MM.1S (cell line): ENCODE measurements around the gene PLEKHH1.

Experiments
- DNase-seq: peaks from one replicate; pipeline ENCODE4 v3.0.0-alpha.2; 2015
- H2AFZ ChIP-seq: fragments of 300-600 bp; sonication (generic); 2 replicates; pipeline ENCODE4 v1.6.0; 2016; ENCODE audit warnings: antibody characterized with exemption, low read length
- H3F3A ChIP-seq: fragments of 300-600 bp; sonication (generic); 2 replicates; pipeline ENCODE4 v1.6.1; 2016; ENCODE audit warnings: mild to moderate bottlenecking, antibody characterized with exemption, low read length, moderate library complexity, mixed read lengths; ENCODE audit not compliant: insufficient read depth
- H3K27ac ChIP-seq: fragments of 300-600 bp; sonication (generic); 2 replicates; pipeline ENCODE4 v1.5.1; 2016; ENCODE audit warnings: mild to moderate bottlenecking, low read length
- H3K27me3 ChIP-seq: fragments of 300-600 bp; sonication (generic); replicated peaks from 2 replicates; pipeline ENCODE4 v1.6.0; 2016; ENCODE audit warnings: low read length; ENCODE audit not compliant: insufficient read depth
- H3K36me3 ChIP-seq: fragments of 300-600 bp; sonication (generic); replicated peaks from 2 replicates; pipeline ENCODE4 v1.6.1; 2016; ENCODE audit warnings: mild to moderate bottlenecking, low read length, mixed read lengths; ENCODE audit not compliant: insufficient read depth
- H3K4me1 ChIP-seq: fragments of 300-600 bp; sonication (generic); 2 replicates; pipeline ENCODE4 v1.6.1; 2016; ENCODE audit warnings: low read length, mixed read lengths
- H3K4me2 ChIP-seq: fragments of 300-600 bp; sonication (generic); 2 replicates; pipeline ENCODE4 v1.6.0; 2016; ENCODE audit warnings: low read depth, low read length
- H3K4me3 ChIP-seq: fragments of 300-600 bp; sonication (generic); 2 replicates; pipeline ENCODE4 v1.5.1; 2016; ENCODE audit warnings: low read length, mixed read lengths
- H3K79me2 ChIP-seq: fragments of 300-600 bp; sonication (generic); 2 replicates; pipeline ENCODE4 v1.6.1; 2016; ENCODE audit warnings: mixed run types, low read length, mixed read lengths
- H3K9ac ChIP-seq: fragments of 300-600 bp; sonication (generic); 2 replicates; pipeline ENCODE4 v1.6.1; 2016; ENCODE audit warnings: low read length, mixed read lengths
- H3K9me2 ChIP-seq: fragments of 300-600 bp; sonication (generic); replicated peaks from 2 replicates; pipeline ENCODE4 v1.6.1; 2016; ENCODE audit warnings: mild to moderate bottlenecking, low read length, mixed read lengths; ENCODE audit not compliant: insufficient read depth
- H3K9me3 ChIP-seq: fragments of 300-600 bp; sonication (generic); replicated peaks from 2 replicates; pipeline ENCODE4 v1.6.1; 2016; ENCODE audit warnings: mild to moderate bottlenecking, low read length, mixed read lengths; ENCODE audit not compliant: insufficient read depth
- H4K20me1 ChIP-seq: fragments of 300-600 bp; sonication (generic); 2 replicates; pipeline ENCODE4 v1.6.1; 2016; ENCODE audit warnings: mild to moderate bottlenecking, low read length, moderate library complexity, mixed read lengths; ENCODE audit not compliant: insufficient read depth
- CTCF ChIP-seq: fragments of 300-600 bp; sonication (generic); IDR thresholded peaks from 2 replicates; pipeline ENCODE4 v1.5.1; 2016; ENCODE audit warnings: antibody characterized with exemption, low read length, mixed read lengths
- EZH2 ChIP-seq: fragments of 300-600 bp; sonication (generic); optimal IDR thresholded peaks from 2 replicates; pipeline ENCODE3; 2017; ENCODE audit warnings: low read depth, mild to moderate bottlenecking, antibody characterized with exemption, low read length, mixed read lengths
- EZH2phosphoT487 ChIP-seq: fragments of 300-600 bp; sonication (generic); IDR thresholded peaks from 2 replicates; pipeline ENCODE4 v1.6.1; 2018; ENCODE audit warnings: antibody characterized with exemption, low read length

The PLEKHH1 gene

GRCh38 chr14:67486890-67487289 lies 46.2 kb upstream of the PLEKHH1 start:
- peaks cover 21% of the 10 kb centered on the region for H3K4me1 ChIP-seq
- H3K4me2 ChIP-seq: no peak overlapping the region
- peaks cover 13% of the 10 kb centered on the region; the same call in 1 of the 2 replicates for H3F3A ChIP-seq
- no peak overlapping the region for H3K9ac ChIP-seq
- no peaks in the 10 kb centered on the region for H3K9me2 ChIP-seq
- H3K27me3 ChIP-seq: no peaks in the 10 kb centered on the region
- no peak overlapping the region for H2AFZ ChIP-seq
- no peak for TF ChIP-seq EZH2
- TF ChIP-seq CTCF: no peak
- TF ChIP-seq EZH2phosphoT487: no peak
- H3K27ac ChIP-seq: no peak overlapping the region
- no peak for DNase-seq
- no peaks in the 10 kb centered on the region for H4K20me1 ChIP-seq
- no peaks in the 10 kb centered on the region for H3K9me3 ChIP-seq
- H3K36me3 ChIP-seq: no peaks in the 10 kb centered on the region
- no peak overlapping the region for H3K4me3 ChIP-seq
- no peaks in the 10 kb centered on the region for H3K79me2 ChIP-seq

GRCh38 chr14:67487332-67487731 lies 45.8 kb upstream of the PLEKHH1 start:
- Histone ChIP-seq H3K9me2 (no peaks in the 10 kb centered on the region), H3F3A (peaks cover 13% of the 10 kb centered on the region; the same call in 1 of the 2 replicates), H3K27me3 (no peaks in the 10 kb centered on the region), H3K4me3 (no peak overlapping the region), H3K4me1 (peaks cover 25% of the 10 kb centered on the region), H3K27ac (no peak overlapping the region), H2AFZ (no peak overlapping the region), H3K36me3 (no peaks in the 10 kb centered on the region), H3K79me2 (no peaks in the 10 kb centered on the region), H3K4me2 (no peak overlapping the region; the same call in 1 of the 2 replicates), H3K9me3 (no peaks in the 10 kb centered on the region), H4K20me1 (no peaks in the 10 kb centered on the region), H3K9ac (no peak overlapping the region)
- TF ChIP-seq CTCF (no peak), EZH2 (no peak), EZH2phosphoT487 (no peak)
- DNase-seq: no peak

GRCh38 chr14:67487937-67488893 lies 44.9 kb upstream of the PLEKHH1 start, which contains the start of gene TMEM229B:
TMEM229B (minus strand) TSS chr14:67488721; CDS start chr14:67473923, 14,798 bp downstream.
- Histone ChIP-seq H3K79me2 (no peaks in the 10 kb centered on the region), H3K36me3 (no peaks in the 10 kb centered on the region), H3K9me3 (no peaks in the 10 kb centered on the region), H3F3A (peaks cover 15% of the 10 kb centered on the region; the same call in 1 of the 2 replicates), H3K9ac (peak within 1 kb of the TSS; percentile 74), H3K27me3 (no peaks in the 10 kb centered on the region), H3K4me1 (peaks cover 31% of the 10 kb centered on the region), H3K9me2 (no peaks in the 10 kb centered on the region), H3K4me2 (peak within 1 kb of the TSS; percentile 76), H3K4me3 (peak within 1 kb of the TSS; percentile 65), H2AFZ (peak within 1 kb of the TSS; percentile 51; the same call in 1 of the 2 replicates), H3K27ac (peak within 1 kb of the TSS; percentile 97), H4K20me1 (no peaks in the 10 kb centered on the region)
- TF ChIP-seq EZH2 (no peak), CTCF (no peak), EZH2phosphoT487 (no peak)
- peak; percentile 85 for DNase-seq
